ENCODE measurements around the gene IGFL4.

Gene IGFL4

GRCh38 chr19:46060012-46060411 lies 19.2 kb upstream of the IGFL4 start:
- no peak for DNase-seq

DNA sequence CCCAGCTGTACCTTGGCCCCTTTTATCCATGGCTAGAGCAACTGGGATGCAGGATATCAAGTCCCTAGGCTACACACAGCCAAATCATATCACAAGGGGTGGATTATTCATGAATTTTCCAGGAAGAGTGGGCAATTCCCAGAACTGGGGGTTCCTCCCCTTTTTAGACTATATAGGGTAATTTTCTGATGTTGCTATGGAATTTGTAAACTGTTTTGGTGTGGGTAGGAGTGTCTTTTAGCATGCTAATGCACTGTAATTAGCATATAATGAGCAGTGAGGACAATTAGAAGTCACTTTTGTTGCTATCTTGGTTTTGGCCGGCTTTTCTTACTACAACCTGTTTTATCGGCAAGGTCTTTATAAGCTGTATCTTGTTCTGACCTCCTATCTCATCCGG lies 18.0 kb upstream of the IGFL4 start:
- DNase-seq: no peak

- DNase-seq: no peak
Observed at GRCh38 chr19:46056536-46056935, 15.7 kb upstream of the IGFL4 start.

GRCh38 chr19:46052896-46053295 lies 12.1 kb upstream of the IGFL4 start:
- no peak for DNase-seq

GRCh38 chr19:46049597-46049996 lies 8.8 kb upstream of the IGFL4 start:
- DNase-seq: peak; percentile 6

DNA sequence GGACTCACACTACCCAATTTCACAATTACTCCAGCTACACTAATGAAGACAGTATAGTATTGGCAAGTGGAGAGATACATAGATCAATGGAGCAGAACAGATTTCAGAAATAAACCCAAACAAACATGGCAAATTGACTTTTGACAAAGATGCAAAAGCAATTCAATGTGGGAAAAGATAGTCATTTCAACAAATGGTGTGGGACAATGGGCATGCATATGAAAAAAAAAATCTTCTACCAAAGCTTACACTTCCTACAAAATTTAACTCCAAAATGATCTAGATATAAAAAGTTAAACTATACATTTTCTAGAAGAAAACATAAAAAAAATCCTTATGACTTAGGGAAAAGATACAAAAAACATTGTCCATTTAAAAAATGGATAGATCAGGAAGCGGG lies 2.7 kb upstream of the IGFL4 start:
- DNase-seq: no peak

- DNase-seq: no peak
Observed at GRCh38 chr19:46042252-46042883, 1.6 kb upstream of the IGFL4 start.

DNA sequence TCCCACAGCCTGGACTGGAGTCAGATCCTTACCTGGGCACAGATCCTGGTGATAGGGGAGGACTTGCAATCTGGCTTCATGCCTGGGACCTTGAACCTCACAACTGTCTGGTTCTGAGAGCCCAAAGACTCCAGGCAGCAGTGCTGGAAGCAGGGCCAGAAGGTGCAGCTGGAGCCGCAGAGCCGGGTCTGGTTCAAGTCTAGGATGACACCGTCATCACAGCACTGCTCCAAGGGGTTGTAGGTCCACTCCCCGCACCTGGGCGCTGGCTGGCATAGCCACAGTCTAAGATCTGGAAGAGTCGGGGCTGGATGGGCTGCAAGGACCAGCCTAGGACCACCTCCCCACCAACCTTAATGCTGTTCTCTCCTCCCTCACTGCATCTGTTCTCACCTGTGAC lies 677 bp downstream of the IGFL4 start:
- no peak for DNase-seq

GRCh38 chr19:46036744-46037128 lies 4.1 kb downstream of the IGFL4 start:
- DNase-seq: no peak

- DNase-seq: no peak
Observed at GRCh38 chr19:46035986-46036743, 4.6 kb downstream of the IGFL4 start.

GRCh38 chr19:46035546-46035945 lies 5.3 kb downstream of the IGFL4 start:
- DNase-seq: no peak

DNA sequence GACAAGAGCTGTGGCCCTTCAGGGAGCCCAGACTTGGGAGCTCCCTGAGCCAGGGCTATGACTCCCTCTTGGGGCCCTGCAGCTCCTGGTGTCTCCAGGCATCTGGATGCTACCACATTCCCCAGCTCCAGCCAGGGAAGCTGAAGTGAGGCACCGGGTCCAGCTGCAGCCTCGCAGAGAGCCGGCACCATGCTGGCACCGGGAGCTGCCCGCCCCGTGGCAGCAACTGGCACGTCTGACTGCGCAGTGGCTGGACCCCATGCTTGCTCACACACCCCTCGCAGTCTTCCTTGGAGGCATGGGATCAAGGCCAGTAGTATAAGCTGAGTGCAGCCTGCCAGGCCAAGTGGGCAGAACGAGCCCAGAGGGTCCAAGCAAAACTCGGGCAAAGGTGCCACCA lies 7.4 kb downstream of the IGFL4 start:
- no peak for DNase-seq

GRCh38 chr19:46032597-46033025 lies 8.2 kb downstream of the IGFL4 start:
- no peak for DNase-seq

- no peak for DNase-seq
Observed at GRCh38 chr19:46031781-46032596, 8.8 kb downstream of the IGFL4 start.

GRCh38 chr19:46030812-46031550 lies 9.8 kb downstream of the IGFL4 start:
- no peak for DNase-seq

DNA sequence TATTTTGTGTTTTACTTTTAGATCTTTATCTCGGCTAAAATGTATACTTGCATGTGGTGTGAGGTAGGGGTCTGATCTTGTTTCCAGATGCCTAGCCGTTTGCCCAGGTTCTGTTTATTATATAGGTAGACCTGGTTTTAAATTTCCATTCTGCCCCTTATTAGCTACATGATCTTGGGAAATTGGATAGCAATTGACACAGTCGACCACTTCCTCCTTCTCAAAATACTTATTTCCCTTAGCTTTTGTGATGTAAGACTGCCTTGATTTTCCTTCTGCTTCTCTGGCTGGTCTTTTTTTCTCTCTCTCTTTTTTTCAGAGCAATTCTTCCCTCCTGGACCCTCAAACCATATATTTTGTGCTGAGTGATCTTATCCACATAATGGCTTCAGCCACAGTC lies 15.0 kb downstream of the IGFL4 start:
- DNase-seq: no peak

DNA sequence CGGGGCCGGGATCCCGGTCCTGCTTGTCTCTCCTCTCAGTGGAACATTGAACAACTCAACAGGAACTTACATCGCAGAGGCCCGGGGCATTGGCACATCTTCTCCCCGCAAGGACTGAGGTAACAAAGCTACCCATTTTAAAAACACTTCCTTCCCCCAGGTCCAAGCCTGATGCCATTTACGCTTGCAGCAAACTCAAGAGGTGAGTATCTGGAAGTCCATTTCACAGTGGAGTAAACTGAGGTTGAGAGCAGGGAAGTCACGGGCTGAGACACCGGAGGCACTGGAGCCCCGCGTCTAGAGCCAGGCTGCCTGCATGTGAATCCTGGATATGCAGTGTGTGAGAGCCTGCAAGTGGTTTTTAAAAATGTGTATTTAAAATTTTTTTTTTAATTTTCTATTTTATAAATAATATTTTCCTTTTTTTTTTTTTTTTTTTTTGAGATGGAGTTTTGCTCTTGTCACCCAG lies 17.5 kb downstream of the IGFL4 start:
- no peak for DNase-seq

- DNase-seq: no peak
Observed at GRCh38 chr19:46022431-46023310, 18.1 kb downstream of the IGFL4 start, which contains the start of gene PGLYRP1. TSS of gene PGLYRP1 (minus strand) at chr19:46023053. CDS start at chr19:46023021, 32 bp downstream.

DNA sequence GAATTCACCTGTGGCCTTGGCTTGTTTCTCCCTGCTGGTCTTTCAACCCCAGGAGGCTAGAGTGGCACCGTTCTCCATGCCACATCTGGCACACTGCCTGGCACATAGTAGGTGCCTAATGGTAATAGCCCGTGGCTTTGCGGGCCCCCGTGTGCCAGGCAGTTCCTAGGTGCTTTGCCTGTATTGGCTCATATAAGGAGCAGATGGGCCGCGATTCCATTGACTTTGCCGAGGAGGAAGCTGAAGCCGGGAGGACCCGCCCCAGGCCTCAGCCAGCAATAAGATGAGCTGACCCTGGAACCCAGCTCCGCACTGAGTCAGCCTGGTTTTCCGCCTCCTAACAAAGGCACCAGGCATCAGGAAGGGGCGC lies 18.8 kb downstream of the IGFL4 start:
- no peak for DNase-seq

GRCh38 chr19:46021531-46022041 lies 19.2 kb downstream of the IGFL4 start:
- no peak for DNase-seq

DNA sequence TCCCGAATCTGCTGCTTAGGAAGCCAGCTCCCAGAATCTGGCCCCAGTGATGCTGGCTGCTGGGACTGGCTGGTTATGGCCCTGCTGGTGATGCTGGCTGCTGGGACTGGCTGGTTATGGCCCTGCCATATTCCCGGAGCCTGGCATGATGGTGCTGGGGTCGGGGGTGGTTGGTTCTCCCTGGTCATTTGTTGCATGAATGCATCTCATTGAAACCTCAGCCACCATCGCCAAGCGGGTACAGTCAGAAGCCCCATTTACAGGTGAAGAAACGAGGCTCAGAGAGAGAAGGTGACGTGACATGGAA lies 20.0 kb downstream of the IGFL4 start:
- DNase-seq: no peak

DNA sequence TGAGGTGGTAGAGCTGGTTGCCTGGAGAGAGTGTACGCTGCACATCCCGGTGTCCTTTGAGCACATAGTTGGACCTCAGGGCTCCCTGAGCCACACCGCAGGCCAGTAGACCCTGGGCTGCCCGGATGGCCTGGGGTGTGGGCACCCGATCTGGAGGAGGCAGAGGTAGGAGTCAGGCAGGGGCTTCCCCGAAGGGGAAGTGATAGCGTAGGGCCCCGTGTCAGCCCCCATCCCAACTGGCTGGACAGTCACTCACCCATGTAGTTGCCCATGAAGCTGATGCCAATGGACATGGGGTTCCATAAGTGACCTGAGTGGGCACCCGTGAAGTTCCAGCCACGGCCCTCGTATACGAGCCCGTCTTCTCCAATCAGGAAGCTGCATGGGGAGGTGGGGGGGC lies 21.5 kb downstream of the IGFL4 start:
- DNase-seq: no peak

Measured in CD4-positive, alpha-beta T cell treated with Interleukin-6 for 4 hours (primary cell).